GM12874 (cell line): ENCODE data around the gene GMEB2.

Source experiments
- CTCF ChIP-seq: IDR thresholded peaks from 2 replicates; pipeline ENCODE4 v1.5.1; 2011; ENCODE audit warnings: low read depth, mild to moderate bottlenecking, control low read depth, low read length, moderate library complexity; ENCODE audit not compliant: insufficient read depth

The GMEB2 gene

GRCh38 chr20:63643499-63643898, 16.6 kb upstream of the GMEB2 start:
- no peak for TF ChIP-seq CTCF

GRCh38 chr20:63642527-63643247, 15.8 kb upstream of the GMEB2 start:
- no peak for TF ChIP-seq CTCF

- TF ChIP-seq CTCF, result peak; percentile 54
These were observed 15.1 kb upstream of the GMEB2 start for GRCh38 chr20:63641792-63642523.

- no peak for TF ChIP-seq CTCF
These were observed 14.4 kb upstream of the GMEB2 start for GRCh38 chr20:63641146-63641791.

GRCh38 chr20:63640086-63640485, 13.2 kb upstream of the GMEB2 start:
- no peak for TF ChIP-seq CTCF

GRCh38 chr20:63639093-63639975, 12.4 kb upstream of the GMEB2 start:
- TF ChIP-seq CTCF, result no peak
